Upper lobe of right lung (tissue), 1 donor: Measurements from ENCODE around the gene CIPC. TPM values are rescaled to one million over a fixed set of nuclear protein-coding genes. Genes with fewer than 3 reads are reported as not detected.
A peak's percentile ranks its signal among the peaks of the same experiment; 100 is the strongest.

ENCODE experiments used
- ATAC-seq: fragments of 200-7000 bp; cut with Tn5 transposase; one replicate; pipeline ENCODE4 v1.9.1; 2020; ENCODE audit warnings: mild to moderate bottlenecking, moderate library complexity
- DNase-seq: peaks from one replicate; pipeline ENCODE4 v3.0.0-alpha.2; 2020
- H3K27ac ChIP-seq: fragments of 200-600 bp; one replicate; pipeline ENCODE4 v1.8.0; 2022
- H3K27me3 ChIP-seq: fragments of 200-600 bp; one replicate; pipeline ENCODE4 v1.8.0; 2022; ENCODE audit warnings: mild to moderate bottlenecking
- H3K36me3 ChIP-seq: fragments of 200-600 bp; one replicate; pipeline ENCODE4 v1.8.0; 2022
- H3K4me1 ChIP-seq: fragments of 200-600 bp; one replicate; pipeline ENCODE4 v1.8.0; 2022
- H3K4me3 ChIP-seq: fragments of 200-600 bp; one replicate; pipeline ENCODE4 v1.8.0; 2022; ENCODE audit warnings: mild to moderate bottlenecking
- H3K9me3 ChIP-seq: fragments of 200-600 bp; one replicate; pipeline ENCODE4 v1.8.0; 2022
- CTCF ChIP-seq: fragments of 200-600 bp; IDR thresholded peaks from one replicate; pipeline ENCODE4 v1.8.0; 2022; ENCODE audit warnings: antibody characterized with exemption
- intact Hi-C: fragments of 100-400 bp; cut with DNase I; formaldehyde crosslinking; loops from one replicate; pipeline ENCODE4 v1.11.0; 2022
- total RNA-seq: library from RNA; stranded (reverse); fragmentation: NEBNext Ultra II Directional; extraction: Animal tissue kit (Norgen Biotek cat#: 25700); gene quantifications from one replicate; pipeline ENCODE4 v1.2.1, GENCODE V29; 2021
- donor health status: DM: no; HTN: yes; CAD: no; lungs with severe emphysema.

Gene CIPC
- total RNA-seq, 1 donor from 2014 or later = 24.9 TPM

- intact Hi-C loops = loop anchor here (5.0 kb wide), 1 partner anchor 189 kb away; no protein-coding TSS in a partner anchor
- H3K27ac ChIP-seq = no peak overlapping the region
- no peaks in the 10 kb centered on the region for H3K9me3 ChIP-seq
- H3K4me3 ChIP-seq = no peak overlapping the region
- peaks cover 10% of the 10 kb centered on the region for H3K4me1 ChIP-seq
- DNase-seq (no peak), ATAC-seq (no peak)
- no peak for TF ChIP-seq CTCF
- H3K27me3 ChIP-seq = no peaks in the 10 kb centered on the region
- H3K36me3 ChIP-seq = no peaks in the 10 kb centered on the region
Observed at GRCh38 chr14:77065851-77066577, 32.0 kb upstream of the CIPC start.

DNA sequence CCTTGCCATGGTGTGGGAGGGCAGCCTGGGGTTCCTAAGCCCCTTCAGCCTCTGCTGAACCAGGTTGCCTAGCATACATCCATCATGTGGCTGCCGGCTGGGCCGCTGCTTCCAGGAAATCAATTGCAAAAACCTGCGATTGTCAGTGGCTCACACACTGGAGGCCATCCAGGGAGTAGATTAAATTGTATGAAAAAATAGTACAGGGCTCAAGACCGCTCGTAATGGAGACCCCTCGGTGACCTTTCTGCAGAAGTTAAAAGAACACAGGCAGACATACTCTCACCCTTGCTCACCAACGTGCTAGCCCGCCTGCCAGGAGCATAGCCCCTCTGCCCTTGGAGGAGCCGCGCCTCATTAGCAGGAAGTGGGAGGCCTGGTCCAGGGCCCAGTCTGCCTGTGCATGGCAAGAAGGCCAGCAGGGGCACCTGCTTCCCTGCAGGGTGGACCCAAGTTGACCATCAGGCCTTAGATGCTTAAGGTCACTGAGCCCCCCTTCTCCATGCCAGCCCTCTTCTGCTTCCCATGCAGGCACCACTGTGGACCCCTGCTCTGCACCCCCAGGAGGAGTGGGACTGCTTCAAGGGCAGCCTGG, 31.4 kb upstream of the CIPC start:
- Histone ChIP-seq H3K4me3 (no peak overlapping the region), H3K27me3 (no peaks in the 10 kb centered on the region), H3K4me1 (peaks cover 10% of the 10 kb centered on the region), H3K9me3 (no peaks in the 10 kb centered on the region), H3K36me3 (no peaks in the 10 kb centered on the region), H3K27ac (no peak overlapping the region)
- DNase-seq (no peak), ATAC-seq (no peak)
- TF ChIP-seq CTCF = no peak
- intact Hi-C loops = loop anchor here (5.0 kb wide), 1 partner anchor 189 kb away; no protein-coding TSS in a partner anchor

DNA sequence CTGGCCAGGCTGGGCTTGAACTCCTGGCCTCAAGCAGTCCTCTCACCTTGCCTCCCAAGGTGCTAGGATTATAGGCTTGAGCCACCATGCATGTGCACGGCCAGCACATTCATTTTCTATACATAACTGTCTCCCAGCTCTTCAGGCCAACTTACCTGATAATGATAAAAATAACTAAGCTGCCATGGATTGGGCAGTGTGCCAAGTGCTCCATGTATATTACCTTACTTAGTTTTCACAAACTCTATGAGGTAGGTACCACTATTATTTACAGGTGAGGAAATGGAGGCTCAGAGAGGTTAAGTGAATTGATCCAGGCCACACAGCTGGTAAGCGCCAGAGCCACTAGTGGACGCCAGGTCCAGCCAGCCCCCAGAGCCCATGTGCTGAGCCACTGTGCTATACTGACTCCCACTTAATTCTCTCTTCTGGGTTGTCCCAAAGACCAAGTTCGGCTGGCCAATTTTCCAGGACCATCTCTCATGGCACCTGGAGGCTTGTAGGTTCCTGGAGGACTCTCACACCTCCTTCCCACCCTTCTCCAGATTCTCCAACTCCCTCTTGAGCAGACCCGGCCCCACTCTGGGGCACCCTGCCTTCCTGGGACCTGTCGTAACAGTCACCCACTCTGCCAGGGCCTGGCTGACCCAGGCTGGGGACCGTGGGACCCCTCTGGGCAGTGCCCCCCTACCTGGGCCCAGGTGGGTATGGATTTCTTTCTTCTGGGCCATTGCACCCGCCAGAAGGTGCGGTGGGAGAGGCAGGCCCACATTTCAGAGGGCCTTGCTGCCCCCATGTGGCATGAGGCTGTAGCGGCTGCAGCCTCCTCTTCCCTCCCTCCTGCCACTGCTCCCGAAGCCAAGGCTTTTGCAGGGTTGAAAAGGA, 30.2 kb upstream of the CIPC start:
- DNase-seq (peak; percentile 85), ATAC-seq (peak; percentile 89)
- H3K4me1 ChIP-seq = peaks cover 10% of the 10 kb centered on the region
- H3K27me3 ChIP-seq = no peaks in the 10 kb centered on the region
- no peaks in the 10 kb centered on the region for H3K36me3 ChIP-seq
- peak; percentile 89 for TF ChIP-seq CTCF
- no peak overlapping the region for H3K4me3 ChIP-seq
- H3K27ac ChIP-seq = no peak overlapping the region
- intact Hi-C loops = loop anchor here (5.0 kb wide), 1 partner anchor 191 kb away; no protein-coding TSS in a partner anchor
- H3K9me3 ChIP-seq = no peaks in the 10 kb centered on the region

DNA sequence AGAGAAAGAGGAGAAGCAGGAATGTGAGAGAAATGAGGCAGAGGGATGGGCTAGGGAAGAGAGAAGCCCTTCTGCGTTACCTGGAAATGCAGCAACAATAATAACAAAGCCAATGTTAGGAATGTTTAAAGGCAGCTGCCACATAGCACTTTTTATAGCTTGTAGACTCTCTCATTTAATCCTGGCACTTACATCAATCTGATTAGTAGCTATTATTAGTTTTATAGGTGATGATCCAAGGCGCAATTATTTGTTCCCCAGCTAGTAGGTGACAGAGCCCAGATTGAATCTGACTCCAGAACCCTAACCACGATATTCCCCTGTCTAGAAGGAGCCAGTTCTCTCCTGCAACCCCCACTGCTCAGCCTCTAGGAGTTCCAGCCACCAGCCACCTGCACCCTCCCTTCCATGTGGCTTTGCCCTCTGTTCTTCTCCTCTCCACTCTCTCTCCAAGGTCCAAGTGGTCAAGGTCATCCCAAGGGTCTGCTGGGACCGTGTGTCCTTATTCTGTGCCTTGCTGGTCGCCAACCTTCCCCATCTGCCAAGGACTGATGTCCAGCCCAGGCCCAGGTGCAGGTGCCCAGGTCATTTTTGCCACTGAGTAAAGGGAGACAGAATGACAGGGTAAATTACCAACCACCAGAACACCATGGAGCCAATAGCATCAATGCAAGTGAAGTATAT, 29.4 kb upstream of the CIPC start:
- no peak overlapping the region for H3K4me3 ChIP-seq
- H3K36me3 ChIP-seq = no peaks in the 10 kb centered on the region
- no peak for TF ChIP-seq CTCF
- H3K27me3 ChIP-seq = no peaks in the 10 kb centered on the region
- H3K27ac ChIP-seq = no peak overlapping the region
- DNase-seq (no peak), ATAC-seq (no peak)
- intact Hi-C loops = loop anchor here (5.0 kb wide), 1 partner anchor 191 kb away; no protein-coding TSS in a partner anchor
- H3K4me1 ChIP-seq = peaks cover 10% of the 10 kb centered on the region
- H3K9me3 ChIP-seq = no peaks in the 10 kb centered on the region

- intact Hi-C loops = loop anchor here (5.0 kb wide), 1 partner anchor 192 kb away; no protein-coding TSS in a partner anchor
- no peak for TF ChIP-seq CTCF
- H3K4me1 ChIP-seq = peaks cover 11% of the 10 kb centered on the region
- no peaks in the 10 kb centered on the region for H3K9me3 ChIP-seq
- H3K27ac ChIP-seq = no peak overlapping the region
- no peaks in the 10 kb centered on the region for H3K27me3 ChIP-seq
- no peak overlapping the region for H3K4me3 ChIP-seq
- DNase-seq (no peak), ATAC-seq (no peak)
- H3K36me3 ChIP-seq = no peaks in the 10 kb centered on the region
Observed at GRCh38 chr14:77069551-77069950, 28.5 kb upstream of the CIPC start.
